KMS-11 (cell line): ENCODE data around the gene OR10A6.

Source experiments
- H2AFZ ChIP-seq: fragments of 200-600 bp; sonication (generic); 2 replicates; pipeline ENCODE4 v1.6.1; 2016; ENCODE audit warnings: antibody characterized with exemption, mixed run types, low read depth
- H3K27ac ChIP-seq: fragments of 200-600 bp; sonication (generic); 2 replicates; pipeline ENCODE4 v1.6.1; 2016; ENCODE audit warnings: mild to moderate bottlenecking, mixed run types
- H3K27me3 ChIP-seq: fragments of 200-600 bp; sonication (generic); 2 replicates; pipeline ENCODE4 v1.6.1; 2017; ENCODE audit warnings: mild to moderate bottlenecking, low read depth, mixed run types, moderate library complexity; ENCODE audit not compliant: insufficient read depth
- H3K36me3 ChIP-seq: fragments of 200-600 bp; sonication (generic); 2 replicates; pipeline ENCODE4 v1.6.1; 2017; ENCODE audit warnings: mild to moderate bottlenecking, mixed run types; ENCODE audit not compliant: insufficient read depth
- H3K4me1 ChIP-seq: fragments of 200-600 bp; sonication (generic); 2 replicates; pipeline ENCODE4 v1.6.1; 2016; ENCODE audit warnings: mild to moderate bottlenecking, low read depth, mixed run types; ENCODE audit not compliant: poor library complexity, severe bottlenecking
- H3K4me2 ChIP-seq: fragments of 200-600 bp; sonication (generic); 2 replicates; pipeline ENCODE4 v1.7.0; 2016; ENCODE audit warnings: mild to moderate bottlenecking, mixed run types
- H3K4me3 ChIP-seq: fragments of 200-600 bp; sonication (generic); IDR thresholded peaks from 2 replicates; pipeline ENCODE4 v1.6.1; 2017; ENCODE audit warnings: low read depth, low read length, mixed read lengths; ENCODE audit not compliant: insufficient read depth
- H3K79me2 ChIP-seq: fragments of 200-600 bp; sonication (generic); 2 replicates; pipeline ENCODE4 v1.6.1; 2016; ENCODE audit warnings: low read depth, mixed run types; ENCODE audit not compliant: insufficient read depth
- H3K9ac ChIP-seq: fragments of 200-600 bp; sonication (generic); 2 replicates; pipeline ENCODE4 v1.6.1; 2016; ENCODE audit warnings: mild to moderate bottlenecking, mixed run types
- H4K20me1 ChIP-seq: fragments of 200-600 bp; sonication (generic); 2 replicates; pipeline ENCODE4 v1.6.1; 2016; ENCODE audit warnings: mild to moderate bottlenecking, mixed run types; ENCODE audit not compliant: insufficient read depth
- TF ChIP-seq, protein P1 (sequence below): fragments of 200-600 bp; sonication (generic); conservative IDR thresholded peaks from 2 replicates; pipeline ENCODE4 v1.6.1; 2017; ENCODE audit warnings: low read depth, mild to moderate bottlenecking, antibody characterized with exemption, low read length, moderate library complexity, mixed read lengths

Gene OR10A6, protein sequence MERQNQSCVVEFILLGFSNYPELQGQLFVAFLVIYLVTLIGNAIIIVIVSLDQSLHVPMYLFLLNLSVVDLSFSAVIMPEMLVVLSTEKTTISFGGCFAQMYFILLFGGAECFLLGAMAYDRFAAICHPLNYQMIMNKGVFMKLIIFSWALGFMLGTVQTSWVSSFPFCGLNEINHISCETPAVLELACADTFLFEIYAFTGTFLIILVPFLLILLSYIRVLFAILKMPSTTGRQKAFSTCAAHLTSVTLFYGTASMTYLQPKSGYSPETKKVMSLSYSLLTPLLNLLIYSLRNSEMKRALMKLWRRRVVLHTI

GRCh38 chr11:7931168-7931567, at the start of gene OR10A6:
Gene OR10A6 (minus strand): TSS chr11:7931268. CDS start chr11:7928662, 2,606 bp downstream.
- no peaks in the 10 kb centered on the region for H3K36me3 ChIP-seq
- no peaks in the 10 kb centered on the region for H3K79me2 ChIP-seq
- H3K4me1 ChIP-seq, result no peaks in the 10 kb centered on the region
- no peak within 1 kb of the TSS for H3K27ac ChIP-seq
- no peak within 1 kb of the TSS for H3K4me3 ChIP-seq
- no peak within 1 kb of the TSS for H3K4me2 ChIP-seq
- TF ChIP-seq, protein P1, sequence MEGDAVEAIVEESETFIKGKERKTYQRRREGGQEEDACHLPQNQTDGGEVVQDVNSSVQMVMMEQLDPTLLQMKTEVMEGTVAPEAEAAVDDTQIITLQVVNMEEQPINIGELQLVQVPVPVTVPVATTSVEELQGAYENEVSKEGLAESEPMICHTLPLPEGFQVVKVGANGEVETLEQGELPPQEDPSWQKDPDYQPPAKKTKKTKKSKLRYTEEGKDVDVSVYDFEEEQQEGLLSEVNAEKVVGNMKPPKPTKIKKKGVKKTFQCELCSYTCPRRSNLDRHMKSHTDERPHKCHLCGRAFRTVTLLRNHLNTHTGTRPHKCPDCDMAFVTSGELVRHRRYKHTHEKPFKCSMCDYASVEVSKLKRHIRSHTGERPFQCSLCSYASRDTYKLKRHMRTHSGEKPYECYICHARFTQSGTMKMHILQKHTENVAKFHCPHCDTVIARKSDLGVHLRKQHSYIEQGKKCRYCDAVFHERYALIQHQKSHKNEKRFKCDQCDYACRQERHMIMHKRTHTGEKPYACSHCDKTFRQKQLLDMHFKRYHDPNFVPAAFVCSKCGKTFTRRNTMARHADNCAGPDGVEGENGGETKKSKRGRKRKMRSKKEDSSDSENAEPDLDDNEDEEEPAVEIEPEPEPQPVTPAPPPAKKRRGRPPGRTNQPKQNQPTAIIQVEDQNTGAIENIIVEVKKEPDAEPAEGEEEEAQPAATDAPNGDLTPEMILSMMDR, result no peak
- no peak within 1 kb of the TSS for H3K9ac ChIP-seq
- H2AFZ ChIP-seq, result no peak within 1 kb of the TSS
- no peaks in the 10 kb centered on the region for H3K27me3 ChIP-seq
- H4K20me1 ChIP-seq, result no peaks in the 10 kb centered on the region

DNA sequence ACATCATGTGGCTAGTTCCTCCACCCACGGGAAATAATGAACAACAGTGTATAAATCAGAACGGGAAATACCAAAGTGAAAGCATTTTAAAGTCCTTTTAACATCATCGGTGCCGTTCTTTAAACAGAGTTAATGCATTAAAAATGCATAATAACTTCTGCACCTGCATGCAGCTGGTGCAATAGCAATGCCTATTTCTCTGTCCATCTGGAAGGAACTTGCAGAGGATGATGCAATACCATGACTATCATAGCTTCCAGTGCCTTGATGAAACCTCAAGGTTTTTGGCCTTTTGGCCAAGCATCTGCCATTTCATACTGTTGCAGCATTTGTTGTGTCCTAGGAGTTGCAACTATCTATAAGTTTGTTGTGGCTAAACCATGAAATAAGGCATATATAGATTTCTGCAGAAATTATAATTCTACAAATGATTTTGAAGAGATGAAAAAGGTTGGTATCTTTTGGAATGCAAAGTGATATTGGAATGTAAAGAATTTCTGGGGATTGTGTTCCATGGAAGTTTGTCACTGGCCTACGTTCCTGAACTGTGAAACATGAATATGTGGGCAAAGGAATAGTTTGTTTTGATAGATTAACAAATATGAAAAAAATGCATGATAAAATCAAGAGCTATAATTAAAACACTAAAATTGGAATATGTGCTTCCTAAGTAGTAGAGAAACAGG, 46.3 kb upstream of the OR10A6 start:
- TF ChIP-seq, protein P1, result no peak
- Histone ChIP-seq H3K79me2 (no peaks in the 10 kb centered on the region), H3K9ac (no peak overlapping the region), H3K27me3 (no peaks in the 10 kb centered on the region), H3K4me1 (peaks cover 3% of the 10 kb centered on the region), H3K4me2 (no peak overlapping the region), H3K4me3 (no peak overlapping the region), H3K36me3 (no peaks in the 10 kb centered on the region), H4K20me1 (no peaks in the 10 kb centered on the region), H3K27ac (no peak overlapping the region), H2AFZ (no peak overlapping the region)

GRCh38 chr11:7974668-7975067, 43.6 kb upstream of the OR10A6 start:
- peaks cover 3% of the 10 kb centered on the region for H3K4me1 ChIP-seq
- no peaks in the 10 kb centered on the region for H3K36me3 ChIP-seq
- no peak overlapping the region for H3K4me2 ChIP-seq
- H3K79me2 ChIP-seq, result no peaks in the 10 kb centered on the region
- H3K4me3 ChIP-seq, result no peak overlapping the region
- no peaks in the 10 kb centered on the region for H4K20me1 ChIP-seq
- no peak overlapping the region for H3K9ac ChIP-seq
- H2AFZ ChIP-seq, result no peak overlapping the region
- H3K27ac ChIP-seq, result no peak overlapping the region
- TF ChIP-seq, protein P1, result no peak
- H3K27me3 ChIP-seq, result no peaks in the 10 kb centered on the region

DNA sequence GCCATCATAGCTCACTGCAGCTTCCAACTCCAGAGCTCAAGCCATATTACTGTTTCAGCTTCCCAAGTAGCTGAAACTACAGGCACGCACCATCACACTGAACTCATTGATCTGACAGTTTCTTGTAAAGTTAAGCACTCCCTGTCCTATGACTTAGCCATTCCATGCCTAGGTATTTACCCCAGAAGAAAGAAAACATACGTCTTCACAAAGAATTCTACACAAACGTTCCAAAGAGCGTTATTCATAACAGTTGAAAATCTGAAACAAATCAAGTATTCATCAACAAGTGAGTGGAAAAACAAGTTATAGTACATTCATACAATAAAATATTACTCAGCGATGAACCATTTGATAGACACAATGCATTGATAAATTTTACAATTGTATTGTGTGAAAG, 41.9 kb upstream of the OR10A6 start:
- no peaks in the 10 kb centered on the region for H4K20me1 ChIP-seq
- no peak overlapping the region for H3K9ac ChIP-seq
- no peaks in the 10 kb centered on the region for H3K36me3 ChIP-seq
- H3K4me3 ChIP-seq, result no peak overlapping the region
- H3K27ac ChIP-seq, result no peak overlapping the region
- H3K4me1 ChIP-seq, result peaks cover 3% of the 10 kb centered on the region
- no peaks in the 10 kb centered on the region for H3K27me3 ChIP-seq
- no peak overlapping the region for H3K4me2 ChIP-seq
- TF ChIP-seq, protein P1, result no peak
- H3K79me2 ChIP-seq, result no peaks in the 10 kb centered on the region
- H2AFZ ChIP-seq, result no peak overlapping the region
